Mesenteric fat pad (tissue), 1 donor: ENCODE data around the gene KIF13A. TPM values are rescaled to one million over a fixed set of nuclear protein-coding genes. Genes with fewer than 3 reads are reported as not detected.
"Not testable (repeated sequence)": the region's sequence is repeated elsewhere in the genome, so short reads cannot be mapped to it uniquely, and the experiment has no call there.

ENCODE experiments used
- DNase-seq: peaks from one replicate; pipeline ENCODE4 v3.0.0-alpha.2; 2020; ENCODE audit warnings: low spot score
- total RNA-seq: library from RNA; stranded (reverse); fragmentation: NEBNext Ultra II Directional; extraction: Animal tissue kit (Norgen Biotek cat#: 25700); gene quantifications from one replicate; pipeline ENCODE4 v1.2.1, GENCODE V29; 2021
- donor health status: DM: yes; HTN: yes; CAD: no.

Gene KIF13A
- total RNA-seq, 1 donor from 2014 or later = 48.5 TPM

- no peak for DNase-seq
These were observed 175.1 kb downstream of the KIF13A start for GRCh38 chr6:17812311-17812710.

DNA sequence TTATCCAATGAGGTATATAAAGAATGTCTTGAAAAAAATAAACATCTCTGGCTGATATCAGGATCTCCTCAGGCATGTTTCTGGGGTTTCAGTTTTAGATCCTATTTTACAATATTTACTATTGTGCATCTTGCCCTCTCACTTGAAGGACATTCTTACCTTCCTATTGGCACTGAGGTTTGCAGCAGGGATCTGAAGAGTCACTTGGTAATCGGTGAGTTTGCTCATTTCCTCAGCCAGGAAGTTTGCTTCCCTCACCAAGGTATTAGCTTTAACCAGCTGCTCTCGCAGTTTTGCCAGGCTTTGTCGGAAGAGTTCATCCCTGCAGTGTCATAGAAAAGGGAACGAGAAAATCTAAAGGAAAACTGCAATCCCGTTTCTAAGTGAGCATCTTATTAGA lies 178.8 kb downstream of the KIF13A start:
- DNase-seq = no peak

- DNase-seq = not testable (repeated sequence)
These were observed 180.0 kb downstream of the KIF13A start for GRCh38 chr6:17807431-17807830.

GRCh38 chr6:17803409-17803808 lies 184.0 kb downstream of the KIF13A start:
- DNase-seq = no peak

GRCh38 chr6:17798477-17799154 lies 188.8 kb downstream of the KIF13A start:
- DNase-seq = no peak

- DNase-seq = no peak
These were observed 196.9 kb downstream of the KIF13A start for GRCh38 chr6:17790489-17790888.

DNA sequence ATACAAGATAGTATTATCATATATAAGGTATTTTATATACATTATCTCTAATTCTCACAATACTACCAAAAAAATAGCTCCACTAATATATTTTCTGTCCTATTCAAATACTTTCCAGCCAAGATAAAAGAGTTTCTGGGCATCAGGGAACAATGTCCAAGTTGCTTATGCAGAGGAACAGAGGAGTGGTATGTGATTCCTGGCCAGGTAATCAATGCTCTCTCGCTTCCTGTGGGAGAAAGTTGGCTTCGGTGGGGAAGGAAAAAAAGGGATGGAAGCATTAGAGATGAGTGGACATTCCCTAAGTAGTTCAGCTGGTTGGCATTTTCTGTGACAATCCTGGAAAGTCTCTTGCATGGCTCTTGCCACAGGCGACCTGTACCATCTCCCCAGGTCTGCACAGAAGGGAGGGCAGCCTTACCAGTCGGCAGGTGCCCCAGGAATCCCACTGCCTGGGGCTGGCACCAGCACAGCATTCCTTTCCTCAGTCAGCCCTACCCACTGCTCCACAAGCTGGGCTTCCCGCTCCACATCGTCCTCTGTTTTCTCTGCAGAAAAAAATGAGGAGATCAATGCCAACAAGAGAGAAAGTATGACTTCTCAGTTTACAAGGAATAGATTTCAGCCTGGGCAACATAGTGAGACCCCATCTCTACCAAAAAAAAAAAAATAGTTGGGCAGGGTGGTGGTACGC lies 202.2 kb downstream of the KIF13A start:
- DNase-seq = no peak

GRCh38 chr6:17780061-17780460 lies 207.4 kb downstream of the KIF13A start:
- DNase-seq = no peak

DNA sequence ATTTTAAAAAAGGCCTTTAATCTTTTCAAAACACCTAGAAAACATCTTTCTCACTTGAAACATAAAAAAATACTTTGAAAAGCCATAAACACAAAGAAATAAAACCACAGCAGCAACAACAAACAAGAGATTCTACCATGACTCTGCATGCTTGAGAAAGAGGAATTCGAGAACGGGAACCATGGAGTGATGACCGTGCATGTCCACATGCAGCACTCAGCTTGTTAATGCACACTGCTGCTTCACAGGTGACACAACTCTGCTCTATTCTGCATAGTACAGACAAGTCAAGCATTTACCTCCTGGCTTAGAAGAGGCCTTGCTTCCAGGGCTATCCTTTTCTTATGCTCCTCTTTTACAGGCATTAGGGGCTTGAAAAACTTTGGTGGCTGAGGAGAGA lies 215.8 kb downstream of the KIF13A start:
- no peak for DNase-seq

- no peak for DNase-seq
These were observed 218.6 kb downstream of the KIF13A start for GRCh38 chr6:17768881-17769280.

- DNase-seq = no peak
These were observed 219.0 kb downstream of the KIF13A start for GRCh38 chr6:17768388-17768787.

- DNase-seq = no peak
These were observed 224.8 kb downstream of the KIF13A start for GRCh38 chr6:17762651-17763050.

- no peak for DNase-seq
These were observed 229.3 kb downstream of the KIF13A start for GRCh38 chr6:17758119-17758518.

DNA sequence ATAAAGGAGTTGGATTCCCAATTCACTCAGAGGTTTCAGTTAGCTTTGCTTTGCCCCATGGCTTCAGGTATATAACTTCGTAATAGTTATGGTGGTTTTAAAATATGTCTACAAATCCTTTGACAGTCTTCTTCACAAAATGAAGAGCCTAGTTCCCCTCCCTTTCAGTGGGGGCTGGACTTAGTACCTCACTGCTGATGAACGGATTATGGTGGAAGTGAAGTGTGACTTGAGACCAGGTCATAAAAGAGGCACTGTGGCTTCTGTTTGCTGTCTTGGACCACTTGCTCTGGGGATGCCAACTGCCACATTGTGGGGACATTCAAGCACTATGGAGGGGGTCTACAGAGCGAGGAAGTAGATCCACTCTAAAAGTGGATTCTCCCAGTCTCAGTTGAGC lies 233.2 kb downstream of the KIF13A start:
- no peak for DNase-seq

- not testable (repeated sequence) for DNase-seq
These were observed 242.1 kb downstream of the KIF13A start for GRCh38 chr6:17745324-17745723.

DNA sequence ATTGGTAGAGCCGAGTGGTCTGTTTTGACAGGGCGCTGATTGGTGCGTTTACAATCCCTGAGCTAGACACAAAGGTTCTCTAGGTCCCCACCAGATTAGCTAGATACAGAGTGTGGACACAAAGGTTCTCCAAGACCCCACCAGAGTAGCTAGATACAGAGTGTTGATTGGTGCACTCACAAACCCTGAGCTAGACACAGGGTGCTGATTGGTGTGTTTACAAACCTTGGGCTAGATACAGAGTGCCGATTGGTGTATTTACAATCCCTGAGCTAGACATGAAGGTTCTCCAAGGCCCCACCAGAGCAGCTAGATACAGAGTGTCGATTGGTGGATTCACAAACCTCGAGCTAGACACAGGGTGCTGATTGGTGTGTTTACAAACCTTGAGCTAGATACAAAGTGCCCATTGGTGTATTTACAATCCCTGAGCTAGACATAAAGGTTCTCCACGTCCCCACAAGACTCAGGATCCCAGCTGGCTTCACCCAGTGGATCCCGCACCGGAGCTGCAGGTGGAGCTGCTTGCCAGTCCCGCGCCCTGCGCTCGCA lies 242.6 kb downstream of the KIF13A start:
- not testable (repeated sequence) for DNase-seq

DNA sequence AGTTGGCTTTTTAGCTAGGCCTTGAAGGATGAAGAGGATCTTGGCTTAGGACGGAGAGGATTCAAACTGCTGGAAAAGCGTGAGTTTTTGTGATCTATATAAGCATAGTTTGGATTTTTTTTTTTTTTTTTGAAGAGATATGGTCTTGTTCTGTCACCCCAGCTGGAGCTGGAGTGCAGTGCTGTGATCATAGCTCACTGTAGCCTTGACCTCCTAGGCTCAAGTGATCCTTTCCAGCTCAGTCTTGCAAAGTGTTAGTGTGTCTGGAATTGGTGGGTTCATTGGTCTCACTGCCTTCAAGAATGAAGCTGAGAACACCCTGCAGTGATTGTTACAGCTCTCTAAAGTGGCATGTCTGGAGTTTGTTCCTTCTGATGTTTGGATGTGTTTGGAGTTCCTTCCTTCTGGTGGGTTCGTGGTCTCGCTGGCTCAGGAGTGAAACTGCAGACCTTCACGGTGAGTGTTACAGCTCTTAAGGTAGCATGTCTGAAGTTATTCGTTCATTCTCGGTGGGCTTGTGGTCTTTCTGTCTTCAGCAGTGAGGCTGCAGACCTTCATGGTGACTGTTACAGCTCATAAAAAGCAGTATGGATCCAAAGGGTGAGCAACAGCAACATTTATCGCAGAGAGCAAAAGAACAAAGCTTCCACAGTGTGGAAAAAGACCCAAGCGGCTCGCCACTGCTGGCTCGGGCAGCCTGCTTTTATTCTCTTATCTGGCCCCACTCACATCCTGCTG lies 243.2 kb downstream of the KIF13A start:
- DNase-seq = no peak

- DNase-seq = no peak
These were observed 245.9 kb downstream of the KIF13A start for GRCh38 chr6:17741507-17741906.

DNA sequence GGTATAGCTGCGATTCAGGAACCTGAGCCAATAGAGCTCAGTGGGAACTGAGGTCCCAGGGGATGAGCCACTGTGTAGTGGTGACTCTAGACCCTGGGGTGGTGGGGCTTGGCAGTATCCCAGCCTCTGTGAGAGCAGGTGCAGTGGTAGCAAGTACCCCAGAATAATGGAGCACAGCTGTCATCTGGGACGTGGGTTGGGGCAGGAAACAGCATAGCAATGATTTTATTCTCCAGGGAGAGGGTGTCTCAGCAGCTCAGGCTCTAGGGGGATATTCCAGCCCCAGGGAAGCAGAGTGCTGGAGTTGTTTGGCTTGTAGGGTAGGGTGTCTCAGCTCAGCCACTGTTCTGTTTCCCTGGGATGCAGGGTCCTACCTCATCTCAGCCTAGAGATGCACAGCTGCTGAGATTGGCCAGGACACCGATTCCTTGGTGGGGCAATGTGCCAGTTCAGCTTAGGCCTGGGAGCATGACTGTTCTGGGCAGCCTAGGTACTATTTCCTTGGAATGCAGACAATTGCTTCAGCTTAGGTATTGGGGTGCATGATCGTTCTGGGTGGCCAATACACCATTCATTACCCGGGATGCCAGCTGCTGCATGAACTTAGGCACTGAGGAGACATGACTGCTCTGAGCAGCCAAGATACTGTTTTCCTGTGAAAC lies 246.7 kb downstream of the KIF13A start:
- DNase-seq = no peak

- no peak for DNase-seq
These were observed 249.7 kb downstream of the KIF13A start for GRCh38 chr6:17737704-17738252.

DNA sequence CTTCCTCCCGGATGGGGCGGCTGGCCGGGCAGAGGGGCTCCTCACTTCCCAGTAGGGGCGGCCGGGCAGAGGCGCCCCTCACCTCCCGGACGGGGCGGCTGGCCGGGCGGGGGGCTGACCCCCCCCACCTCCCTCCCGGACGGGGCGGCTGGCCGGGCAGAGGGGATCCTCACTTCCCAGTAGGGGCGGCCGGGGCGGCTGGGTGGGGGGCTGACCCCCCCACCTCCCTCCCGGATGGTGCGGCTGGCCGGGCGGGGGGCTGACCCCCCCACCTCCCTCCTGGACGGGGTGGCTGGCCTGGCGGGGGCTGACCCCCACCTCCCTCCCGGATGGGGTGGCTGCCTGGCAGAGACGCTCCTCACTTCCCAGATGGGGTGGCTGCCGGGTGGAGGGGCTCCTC lies 252.1 kb downstream of the KIF13A start:
- not testable (repeated sequence) for DNase-seq
